Ovary (tissue), 9 donors: ENCODE data around the gene CDC6. TPM values are rescaled to one million over a fixed set of nuclear protein-coding genes. Genes with fewer than 3 reads are reported as not detected.
A peak's percentile ranks its signal among the peaks of the same experiment; 100 is the strongest.

Experiments
- DNase-seq, 5 donors: peaks; one replicate each; pipeline ENCODE4 v3.0.0-alpha.2; 2019 to 2020
- H3K27ac ChIP-seq, 2 donors: fragments of 200-600 bp; one replicate each; pipeline versions ENCODE4 v1.5.1 to v1.8.0; 2019 to 2022
- H3K27me3 ChIP-seq: fragments of 200-600 bp; one replicate; pipeline ENCODE4 v1.8.0; 2022
- H3K36me3 ChIP-seq: fragments of 200-600 bp; sonication (generic); one replicate; pipeline ENCODE4 v1.5.1; 2019
- H3K4me1 ChIP-seq: one replicate; pipeline ENCODE4 v1.8.1; 2013; ENCODE audit warnings: mild to moderate bottlenecking, moderate library complexity; ENCODE audit not compliant: insufficient read depth
- H3K4me3 ChIP-seq: fragments of 200-600 bp; sonication (generic); one replicate; pipeline ENCODE4 v1.5.1; 2017
- H3K9me3 ChIP-seq, 2 donors: fragments of 200-600 bp in 1 of 2; sonication (generic) in 1 of 2; one replicate each; pipeline versions ENCODE4 v1.5.1 to v1.8.1; 2013 to 2019; ENCODE audit warnings: mild to moderate bottlenecking in 1 of 2, moderate library complexity in 1 of 2
- EP300 ChIP-seq: sonication (generic); formaldehyde crosslinking; IDR thresholded peaks from one replicate; pipeline ENCODE4 v1.6.1; 2017; ENCODE audit warnings: antibody characterized with exemption
- POLR2A ChIP-seq: fragments of 450-650 bp; IDR thresholded peaks from one replicate; pipeline ENCODE4 v1.6.1; 2017; ENCODE audit warnings: antibody characterized with exemption, mild to moderate bottlenecking, moderate library complexity
- WGBS, 3 donors: extraction: QIAGEN DNeasy Blood & Tissue Kit in 1 of 3; methylation state at CpG; one replicate each; pipeline versions ENCODE4 v1.1.5 to v1.1.7; 2013 to 2017; 5-methylcytosine and 5-hydroxymethylcytosine counted together
- intact Hi-C, 4 donors: fragments of 100-400 bp; cut with DNase I; formaldehyde crosslinking; loops; one replicate each; pipeline versions ENCODE4 v1.11.0 to v1.15.1; 2022 to 2023
- polyA plus RNA-seq, 2 donors: library from polyadenylated mRNA; stranded (reverse); fragments of 200-250 nt in 1 of 2; fragments of 350-450 nt in 1 of 2; fragmentation: Illumina TruSeq in 1 of 2; extraction: RNeasy Lipid Tissue Mini Kit (QIAGEN cat#74804) in 1 of 2; gene quantifications; one replicate each; pipeline ENCODE4 v1.2.3, GENCODE V29; 2013 to 2014
- total RNA-seq, 7 donors: library from RNA; depleted of rRNA in 2 of 7; stranded (reverse); fragments of >200 nt in 2 of 7; fragmentation: NEBNext Ultra II Directional in 3 of 7; extraction: Animal tissue kit (Norgen Biotek cat#: 25700) in 3 of 7; gene quantifications; one replicate each; pipeline versions ENCODE4 v1.1.0 to v1.2.4, GENCODE V29; 2016 to 2023
- TF ChIP-seq, protein P1 (sequence below), 3 donors: fragments of 450-650 bp in 2 of 3; fragments of 200-600 bp in 1 of 3; IDR thresholded peaks; one replicate each; pipeline versions ENCODE4 v1.5.1 to v1.8.0; 2016 to 2022; ENCODE audit warnings: antibody characterized with exemption in 3 of 3, mild to moderate bottlenecking in 1 of 3
- donor health status: DM: no; HTN: no; CAD: no; lungs with moderate emphysema.
- donor health status: DM: no; HTN: no; CAD: no.
- donor health status: Bipolar disorder and iron deficiency.
- donor health status: DM: yes; HTN: yes; CAD: no.
- donor health status: DM: no; HTN: no; CAD: no.
- donor health status: DM: yes; HTN: yes; CAD: no.

The CDC6 gene
- total and polyA plus RNA-seq, 9 donors = 0.34 to 3.8 (median 0.80) TPM

DNA sequence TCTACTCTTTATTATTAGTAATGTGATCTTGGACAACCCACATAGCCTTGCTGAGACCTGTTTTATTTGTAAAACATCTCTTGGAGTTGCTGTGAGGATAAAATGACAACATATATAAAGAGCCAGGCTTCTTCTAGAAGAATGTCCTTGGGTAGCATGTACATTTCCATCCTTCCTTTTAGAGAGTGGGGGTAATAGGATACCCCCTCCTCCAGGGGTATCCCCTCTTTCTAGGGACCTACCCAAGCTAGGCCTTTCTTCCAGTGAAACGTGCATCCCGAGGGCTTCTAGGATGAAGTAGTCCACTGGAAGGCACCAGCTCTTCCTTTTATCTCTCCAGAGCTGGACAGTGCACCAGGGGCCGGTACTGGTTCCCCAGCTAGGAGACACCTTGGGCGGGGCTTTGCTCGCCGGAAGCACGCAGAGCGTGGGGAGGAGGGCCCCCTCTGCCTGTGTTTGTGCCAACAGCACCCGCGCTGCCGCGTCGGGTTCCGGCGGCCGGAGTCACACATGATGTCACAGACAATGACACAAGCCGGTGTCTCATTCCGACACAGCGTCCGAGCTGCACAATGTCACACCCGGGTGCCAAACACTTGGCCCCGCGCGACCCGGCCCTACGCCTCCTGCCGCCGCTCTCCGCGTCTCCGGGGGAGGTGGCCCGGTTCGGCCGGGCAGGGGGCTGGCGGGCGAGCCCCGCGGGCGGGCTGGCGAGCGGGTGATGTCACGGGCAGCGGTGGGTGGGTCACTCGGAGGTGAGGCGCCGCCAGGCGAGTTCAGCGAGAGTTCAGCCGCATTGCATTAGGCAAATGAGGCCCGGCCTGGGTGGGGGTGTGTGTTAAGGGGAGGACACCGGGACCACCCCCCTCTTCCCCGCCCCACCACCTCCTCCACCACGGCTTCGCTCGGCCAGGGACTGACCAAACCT is 53.5 kb downstream of the CDC6 start:
- 0 to 3% (median 0%) methylated on average over 26 to 55 of the region's 55 CpGs for WGBS, 3 donors
- no peaks in the 10 kb centered on the region for H3K36me3 ChIP-seq
- intact Hi-C loops = no loop called here
- DNase-seq = peak; percentile 87 to 92 (median 87)
- no peaks in the 10 kb centered on the region for H3K9me3 ChIP-seq
- H3K4me3 ChIP-seq = peak overlapping the region; percentile 68
- TF ChIP-seq EP300 (peak; percentile 61), POLR2A (peak; percentile 64)
- TF ChIP-seq, protein P1, sequence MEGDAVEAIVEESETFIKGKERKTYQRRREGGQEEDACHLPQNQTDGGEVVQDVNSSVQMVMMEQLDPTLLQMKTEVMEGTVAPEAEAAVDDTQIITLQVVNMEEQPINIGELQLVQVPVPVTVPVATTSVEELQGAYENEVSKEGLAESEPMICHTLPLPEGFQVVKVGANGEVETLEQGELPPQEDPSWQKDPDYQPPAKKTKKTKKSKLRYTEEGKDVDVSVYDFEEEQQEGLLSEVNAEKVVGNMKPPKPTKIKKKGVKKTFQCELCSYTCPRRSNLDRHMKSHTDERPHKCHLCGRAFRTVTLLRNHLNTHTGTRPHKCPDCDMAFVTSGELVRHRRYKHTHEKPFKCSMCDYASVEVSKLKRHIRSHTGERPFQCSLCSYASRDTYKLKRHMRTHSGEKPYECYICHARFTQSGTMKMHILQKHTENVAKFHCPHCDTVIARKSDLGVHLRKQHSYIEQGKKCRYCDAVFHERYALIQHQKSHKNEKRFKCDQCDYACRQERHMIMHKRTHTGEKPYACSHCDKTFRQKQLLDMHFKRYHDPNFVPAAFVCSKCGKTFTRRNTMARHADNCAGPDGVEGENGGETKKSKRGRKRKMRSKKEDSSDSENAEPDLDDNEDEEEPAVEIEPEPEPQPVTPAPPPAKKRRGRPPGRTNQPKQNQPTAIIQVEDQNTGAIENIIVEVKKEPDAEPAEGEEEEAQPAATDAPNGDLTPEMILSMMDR (IDR thresholded peaks at IDR 0.05) = peak in 1 of 3 donors; percentile 23
- H3K27me3 ChIP-seq = no peaks in the 10 kb centered on the region
- H3K27ac ChIP-seq = peak overlapping the region; percentile 84 to 95
- H3K4me1 ChIP-seq = peaks cover 16% of the 10 kb centered on the region

DNA sequence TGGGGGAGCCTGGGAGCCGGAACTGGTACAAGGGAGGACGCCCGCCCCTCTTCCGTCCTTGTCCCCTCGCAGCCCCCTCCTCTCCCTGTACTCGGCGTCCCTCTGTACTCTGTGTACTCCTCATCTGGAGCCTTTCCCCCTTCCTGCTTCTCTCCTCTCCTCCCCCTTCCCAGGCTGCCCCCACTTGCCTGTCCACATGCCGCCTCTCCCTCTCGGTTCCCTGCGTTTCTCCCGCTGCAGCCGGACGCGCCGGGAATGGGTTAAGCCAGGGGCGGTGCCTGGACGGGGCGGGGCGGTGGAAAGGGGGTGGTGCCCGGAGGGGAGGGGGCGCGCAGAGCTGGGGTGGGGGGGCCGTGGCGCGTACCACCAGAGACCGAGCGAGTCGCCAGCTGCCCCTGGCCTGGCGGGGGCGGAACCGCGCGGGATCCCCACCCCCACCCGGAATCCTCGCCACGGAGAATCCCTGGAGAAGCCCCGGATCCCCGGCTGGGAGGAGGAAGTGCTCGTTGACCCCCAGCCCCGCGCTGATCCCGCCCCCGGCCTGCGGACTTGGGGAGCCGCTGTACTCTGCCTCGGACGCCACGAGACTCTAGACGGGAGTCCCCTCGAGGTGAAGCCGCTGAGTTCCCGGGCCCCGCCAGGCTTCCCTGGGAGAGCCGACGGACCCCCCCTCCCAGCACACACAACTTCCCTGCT is 54.3 kb downstream of the CDC6 start:
- peak; percentile 84 to 90 (median 88) for DNase-seq
- no peaks in the 10 kb centered on the region for H3K36me3 ChIP-seq
- no peaks in the 10 kb centered on the region for H3K9me3 ChIP-seq
- no peaks in the 10 kb centered on the region for H3K27me3 ChIP-seq
- peaks cover 22% of the 10 kb centered on the region for H3K4me1 ChIP-seq
- peak overlapping the region; percentile 68 for H3K4me3 ChIP-seq
- peak; percentile 52 for TF ChIP-seq POLR2A
- TF ChIP-seq, protein P1 (IDR thresholded peaks at IDR 0.05) = no peak
- peak overlapping the region; percentile 84 to 95 for H3K27ac ChIP-seq
- intact Hi-C loops = no loop called here
- 0 to 1% (median 1%) methylated on average over 24 to 55 of the region's 55 CpGs for WGBS, 3 donors

DNA sequence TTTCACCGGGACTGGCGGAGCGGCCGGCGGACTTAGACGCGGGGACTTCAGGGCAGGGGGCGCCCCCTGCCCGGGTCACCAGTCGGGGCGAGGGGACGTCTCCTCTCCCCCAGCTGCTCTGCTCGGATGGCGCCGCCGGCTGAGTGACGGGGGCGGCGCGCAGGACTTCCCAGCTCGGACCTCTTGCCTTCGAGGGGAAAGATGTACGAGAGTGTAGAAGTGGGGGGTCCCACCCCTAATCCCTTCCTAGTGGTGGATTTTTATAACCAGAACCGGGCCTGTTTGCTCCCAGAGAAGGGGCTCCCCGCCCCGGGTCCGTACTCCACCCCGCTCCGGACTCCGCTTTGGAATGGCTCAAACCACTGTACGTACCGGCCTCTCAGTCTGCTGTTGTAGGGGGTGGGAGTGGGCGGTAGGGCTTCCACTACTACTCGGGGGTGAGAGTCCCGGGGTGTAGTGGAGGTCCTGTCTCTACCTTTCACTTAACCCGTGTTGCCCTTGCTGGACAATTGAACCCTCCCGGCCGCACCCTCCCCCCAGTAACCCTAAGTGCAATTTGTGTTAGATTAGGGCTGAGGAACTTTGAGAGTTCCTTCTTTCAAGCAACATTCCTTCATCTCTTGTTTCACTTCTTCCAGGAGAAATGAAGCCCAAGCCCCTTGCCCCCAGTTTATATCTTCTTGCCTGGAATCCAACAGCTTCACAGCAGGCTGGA is 55.0 kb downstream of the CDC6 start:
- H3K4me1 ChIP-seq = peaks cover 26% of the 10 kb centered on the region
- H3K36me3 ChIP-seq = no peaks in the 10 kb centered on the region
- intact Hi-C loops = no loop called here
- H3K4me3 ChIP-seq = peak overlapping the region; percentile 68
- DNase-seq = peak in 2 of 5 donors; percentile 43 to 55
- WGBS, 3 donors = 1 to 2% (median 1%) methylated on average over 37 to 38 of the region's 38 CpGs
- no peaks in the 10 kb centered on the region for H3K27me3 ChIP-seq
- H3K9me3 ChIP-seq = no peaks in the 10 kb centered on the region
- peak overlapping the region; percentile 84 to 95 for H3K27ac ChIP-seq
- TF ChIP-seq, protein P1 (IDR thresholded peaks at IDR 0.05) = no peak
- TF ChIP-seq POLR2A (no peak), EP300 (no peak)
